Measurements from ENCODE around the gene TMEM63C.

The TMEM63C gene

GRCh38 chr14:77214216-77214615, 32.6 kb downstream of the TMEM63C start:
- no peak overlapping the region for H3K4me3 ChIP-seq (ENCODE audit: low read depth, low read length)
- DNase-seq (ENCODE audit: low read depth) = no peak

DNA sequence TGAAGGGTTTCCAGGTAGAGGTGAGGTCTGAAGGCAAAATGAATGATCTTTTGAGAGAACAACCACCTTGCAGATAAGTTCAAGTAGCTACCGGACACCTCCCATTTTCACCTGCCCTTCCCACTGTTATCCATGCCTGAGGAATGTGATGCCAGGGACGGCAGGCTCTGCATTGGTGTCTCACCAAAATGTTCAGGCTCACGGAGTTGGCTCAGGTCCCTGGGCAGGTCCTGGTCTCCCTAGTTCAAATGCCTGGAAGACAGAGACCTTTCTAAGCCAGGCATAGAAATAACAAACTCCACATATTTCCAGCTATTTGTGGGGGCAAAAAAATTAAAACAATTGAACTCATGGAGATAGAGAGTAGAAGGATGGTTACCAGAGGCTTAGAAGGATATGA, 36.0 kb downstream of the TMEM63C start:
- no peak overlapping the region for H3K4me3 ChIP-seq (ENCODE audit: low read depth, low read length)
- DNase-seq (ENCODE audit: low read depth) = no peak

DNA sequence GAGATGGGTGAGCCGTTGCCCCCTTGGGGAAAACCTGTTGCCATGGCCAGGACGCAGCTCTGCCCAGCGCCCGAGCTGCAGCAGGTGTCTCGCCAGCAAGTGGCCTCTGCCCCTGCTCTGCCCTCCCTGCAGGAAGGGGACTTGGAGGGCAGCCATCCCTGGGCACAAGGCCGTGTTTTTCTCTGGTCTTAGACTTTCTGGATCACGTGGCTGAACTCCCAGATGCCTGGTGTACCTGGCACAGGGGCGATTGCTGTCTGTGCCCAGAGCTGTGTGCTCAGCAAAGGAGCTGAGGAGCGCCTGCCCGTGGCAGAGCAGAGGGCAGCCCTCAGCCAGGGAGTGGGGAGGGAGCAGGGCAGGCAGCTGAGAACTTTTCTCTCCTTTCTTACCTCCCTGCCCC, 38.0 kb downstream of the TMEM63C start:
- H3K4me3 ChIP-seq (ENCODE audit: low read depth, low read length) = no peak overlapping the region
- no peak for DNase-seq (ENCODE audit: low read depth)

- no peak for DNase-seq (ENCODE audit: low read depth)
- H3K4me3 ChIP-seq (ENCODE audit: low read depth, low read length) = no peak overlapping the region
Observed at GRCh38 chr14:77220246-77221017, 38.8 kb downstream of the TMEM63C start.

GRCh38 chr14:77221241-77221871, 39.8 kb downstream of the TMEM63C start:
- no peak for DNase-seq (ENCODE audit: low read depth)
- no peak overlapping the region for H3K4me3 ChIP-seq (ENCODE audit: low read depth, low read length)

- no peak for DNase-seq (ENCODE audit: low read depth)
- H3K4me3 ChIP-seq (ENCODE audit: low read depth, low read length) = no peak overlapping the region
Observed at GRCh38 chr14:77222546-77223225, 41.1 kb downstream of the TMEM63C start.

DNA sequence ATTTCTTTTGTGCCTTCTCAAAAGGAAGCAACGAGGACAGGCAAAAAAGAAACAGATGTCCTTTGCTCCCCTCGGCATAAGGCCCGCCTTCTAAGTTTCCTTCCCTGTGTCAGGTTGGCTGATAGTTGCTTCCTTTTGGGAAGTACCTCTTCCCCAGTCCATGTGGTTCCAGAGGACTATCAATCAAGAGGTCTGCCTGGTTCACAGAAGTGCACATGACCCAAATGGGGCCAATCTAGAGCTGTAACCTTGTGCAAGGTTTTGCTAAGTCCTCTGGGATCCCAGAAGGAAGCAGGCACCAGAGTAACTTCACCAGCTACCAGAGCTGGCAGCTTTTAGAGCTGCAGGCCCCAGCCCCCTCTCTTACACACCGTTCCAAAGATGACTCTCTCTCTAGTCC, 42.6 kb downstream of the TMEM63C start:
- no peak for DNase-seq (ENCODE audit: low read depth)
- no peak overlapping the region for H3K4me3 ChIP-seq (ENCODE audit: low read depth, low read length)

DNA sequence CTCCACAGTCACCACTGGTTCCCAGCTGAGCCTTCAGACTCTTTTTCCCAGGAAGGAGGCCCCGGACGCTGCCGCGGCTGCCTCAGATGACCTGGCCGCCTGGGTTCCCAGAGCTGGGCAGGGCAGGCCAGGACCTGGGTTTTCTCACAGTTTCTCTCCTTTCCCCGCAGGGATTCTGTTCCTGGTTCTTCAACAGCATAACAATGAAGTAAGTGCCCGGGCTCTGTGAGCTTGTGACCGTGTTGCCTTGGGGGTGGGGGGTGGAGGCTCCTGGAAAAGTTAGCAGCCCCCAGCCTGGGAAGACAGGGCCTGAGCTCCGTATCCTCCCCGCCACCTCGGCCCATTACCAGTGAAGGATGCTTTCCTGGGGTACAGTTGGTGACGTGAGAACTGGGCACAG, 43.7 kb downstream of the TMEM63C start:
- H3K4me3 ChIP-seq (ENCODE audit: low read depth, low read length) = no peak overlapping the region
- DNase-seq (ENCODE audit: low read depth) = no peak

DNA sequence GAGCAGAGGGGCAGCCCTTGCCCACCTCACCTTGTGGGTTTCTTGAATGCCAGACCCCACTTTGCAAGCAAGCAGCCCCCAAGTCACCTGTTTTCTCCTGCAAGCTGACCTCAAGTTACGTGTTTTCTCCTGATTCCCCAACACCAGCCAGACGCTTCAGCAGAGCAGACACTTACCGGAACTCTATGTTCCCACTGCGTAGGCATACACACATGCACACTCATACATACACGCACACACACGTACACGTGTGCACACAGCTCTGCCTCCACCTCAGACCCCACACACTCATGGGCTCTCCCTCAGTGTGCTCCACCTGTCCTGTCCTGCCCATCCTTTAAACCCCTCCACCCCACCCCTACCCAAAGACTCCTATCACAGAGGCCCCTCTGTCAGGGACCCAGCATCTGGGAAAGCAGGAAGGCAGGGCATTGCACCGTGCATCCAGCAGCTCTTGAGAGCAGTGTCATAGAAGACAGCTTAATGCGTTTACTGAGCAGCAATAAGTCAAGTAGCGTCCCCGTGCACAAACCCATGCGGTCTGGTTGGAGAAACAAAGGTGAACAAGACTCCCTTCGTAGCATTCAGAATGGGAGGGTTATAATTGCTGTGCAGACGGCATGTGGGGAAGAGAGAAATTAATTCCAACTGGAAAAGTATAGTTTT, 44.4 kb downstream of the TMEM63C start:
- no peak overlapping the region for H3K4me3 ChIP-seq (ENCODE audit: low read depth, low read length)
- no peak for DNase-seq (ENCODE audit: low read depth)

- DNase-seq (ENCODE audit: low read depth) = no peak
- H3K4me3 ChIP-seq (ENCODE audit: low read depth, low read length) = no peak overlapping the region
Observed at GRCh38 chr14:77228056-77228455, 46.5 kb downstream of the TMEM63C start.

DNA sequence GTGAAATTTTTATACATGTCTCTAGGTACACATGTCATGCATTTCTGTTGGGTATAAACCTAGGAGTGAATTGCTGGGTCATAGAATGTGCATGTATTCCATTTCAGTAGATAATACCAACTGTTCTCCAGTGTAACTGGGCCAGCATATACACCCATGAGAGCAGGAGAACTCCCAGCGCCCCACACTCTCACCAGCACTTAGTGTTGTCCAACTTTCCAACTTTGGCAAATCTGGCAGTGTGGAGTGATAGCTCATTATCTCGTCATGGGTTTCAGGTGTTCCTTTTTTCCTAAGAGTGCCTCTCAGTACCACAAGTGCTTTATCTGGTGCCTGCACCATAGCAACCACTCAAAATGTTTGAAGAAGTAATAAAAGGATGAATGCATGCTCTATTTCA, 49.3 kb downstream of the TMEM63C start:
- H3K4me3 ChIP-seq (ENCODE audit: low read depth, low read length) = no peak overlapping the region
- no peak for DNase-seq (ENCODE audit: low read depth)

DNA sequence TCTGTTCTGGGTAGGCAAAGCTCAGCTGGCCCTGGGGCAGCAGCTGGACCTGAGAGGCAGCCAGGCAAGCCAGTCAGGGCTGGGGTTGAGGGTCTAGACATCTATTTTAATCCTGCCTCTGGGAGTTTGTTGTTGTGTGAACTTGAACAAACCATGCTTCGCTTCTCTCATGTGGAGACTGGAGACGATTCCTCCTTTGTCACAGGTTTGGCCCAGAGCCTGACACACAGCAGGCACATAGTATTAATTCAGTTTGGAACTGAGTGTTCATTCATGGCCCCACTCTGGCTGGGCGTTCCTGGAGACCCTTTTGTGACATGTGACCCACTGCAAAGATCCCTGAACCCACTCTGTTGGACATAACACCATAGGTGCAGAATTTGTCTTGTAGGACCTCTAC, 50.1 kb downstream of the TMEM63C start:
- no peak for DNase-seq (ENCODE audit: low read depth)
- no peak overlapping the region for H3K4me3 ChIP-seq (ENCODE audit: low read depth, low read length)

GRCh38 chr14:77236814-77237213, 55.2 kb downstream of the TMEM63C start:
- DNase-seq (ENCODE audit: low read depth) = no peak
- H3K4me3 ChIP-seq (ENCODE audit: low read depth, low read length) = no peak overlapping the region

- no peak overlapping the region for H3K4me3 ChIP-seq (ENCODE audit: low read depth, low read length)
- no peak for DNase-seq (ENCODE audit: low read depth)
Observed at GRCh38 chr14:77238356-77238755, 56.8 kb downstream of the TMEM63C start.

DNA sequence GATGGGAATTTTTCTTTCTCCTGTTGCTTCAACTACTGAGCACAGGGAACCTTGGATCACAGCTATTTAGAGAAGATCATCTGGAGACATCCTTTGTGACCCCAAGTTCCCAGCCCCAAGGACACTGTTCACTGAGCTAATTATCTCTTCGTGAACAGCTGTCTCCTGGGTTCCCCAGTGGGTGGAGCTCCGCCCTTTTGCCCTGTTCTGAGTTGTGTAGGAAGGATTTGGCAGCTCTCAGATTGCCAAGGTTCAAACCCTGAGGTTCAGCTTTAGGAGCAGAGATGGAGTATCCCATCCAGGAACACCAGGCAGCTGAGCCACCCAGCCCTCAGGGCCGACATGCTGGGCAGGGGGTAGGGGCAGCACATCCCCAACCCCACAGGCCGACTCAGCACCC, 57.4 kb downstream of the TMEM63C start:
- DNase-seq (ENCODE audit: low read depth) = no peak
- H3K4me3 ChIP-seq (ENCODE audit: low read depth, low read length) = no peak overlapping the region

DNA sequence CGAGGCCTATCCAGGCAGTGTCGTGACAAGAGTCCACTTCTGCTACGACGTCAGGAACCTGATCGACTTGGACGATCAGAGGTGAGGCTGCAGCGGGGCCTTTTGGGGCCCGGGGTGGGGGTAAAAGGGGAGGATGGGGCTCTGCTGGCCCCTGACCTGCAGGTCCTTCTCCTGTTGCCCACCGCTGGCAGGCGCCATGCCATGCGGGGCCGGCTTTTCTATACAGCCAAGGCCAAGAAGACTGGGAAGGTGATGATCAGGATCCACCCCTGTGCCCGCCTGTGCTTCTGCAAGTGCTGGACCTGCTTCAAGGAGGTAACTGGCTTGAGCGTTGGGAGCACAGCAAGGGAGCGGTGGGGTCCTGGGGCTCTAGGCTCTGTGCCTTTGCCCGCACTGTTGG, 57.8 kb downstream of the TMEM63C start:
- no peak for DNase-seq (ENCODE audit: low read depth)
- H3K4me3 ChIP-seq (ENCODE audit: low read depth, low read length) = no peak overlapping the region

DNA sequence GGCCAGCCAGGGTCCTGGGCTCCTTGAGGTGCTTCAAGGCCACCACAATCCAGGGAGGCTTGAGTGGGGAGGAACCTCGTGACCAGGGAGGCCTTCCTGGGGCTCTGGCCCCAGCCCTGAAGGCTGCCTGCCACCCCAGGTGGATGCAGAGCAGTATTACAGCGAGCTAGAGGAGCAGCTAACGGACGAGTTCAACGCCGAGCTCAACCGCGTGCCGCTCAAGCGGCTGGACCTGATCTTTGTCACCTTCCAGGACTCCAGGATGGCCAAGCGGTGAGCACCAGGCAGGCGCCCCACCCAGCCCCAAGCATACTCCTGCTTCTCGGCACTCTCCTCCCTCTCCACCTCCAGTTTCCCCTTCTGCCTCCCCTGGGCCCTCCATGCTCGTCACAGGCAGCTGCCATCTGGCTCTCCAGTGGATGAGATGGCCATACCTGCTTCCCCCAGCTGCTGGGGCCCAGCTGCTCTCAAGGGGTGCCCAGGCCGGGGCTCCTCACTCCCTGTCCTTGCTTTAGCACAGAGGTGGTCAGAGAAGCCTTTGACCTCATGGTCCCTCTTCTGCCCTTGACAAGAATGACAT, 58.8 kb downstream of the TMEM63C start:
- no peak overlapping the region for H3K4me3 ChIP-seq (ENCODE audit: low read depth, low read length)
- DNase-seq (ENCODE audit: low read depth) = no peak

GRCh38 chr14:77241955-77242354, 60.4 kb downstream of the TMEM63C start:
- DNase-seq (ENCODE audit: low read depth) = no peak
- no peak overlapping the region for H3K4me3 ChIP-seq (ENCODE audit: low read depth, low read length)

- no peak for DNase-seq (ENCODE audit: low read depth)
- H3K4me3 ChIP-seq (ENCODE audit: low read depth, low read length) = no peak overlapping the region
Observed at GRCh38 chr14:77242752-77243151, 61.2 kb downstream of the TMEM63C start.

DNA sequence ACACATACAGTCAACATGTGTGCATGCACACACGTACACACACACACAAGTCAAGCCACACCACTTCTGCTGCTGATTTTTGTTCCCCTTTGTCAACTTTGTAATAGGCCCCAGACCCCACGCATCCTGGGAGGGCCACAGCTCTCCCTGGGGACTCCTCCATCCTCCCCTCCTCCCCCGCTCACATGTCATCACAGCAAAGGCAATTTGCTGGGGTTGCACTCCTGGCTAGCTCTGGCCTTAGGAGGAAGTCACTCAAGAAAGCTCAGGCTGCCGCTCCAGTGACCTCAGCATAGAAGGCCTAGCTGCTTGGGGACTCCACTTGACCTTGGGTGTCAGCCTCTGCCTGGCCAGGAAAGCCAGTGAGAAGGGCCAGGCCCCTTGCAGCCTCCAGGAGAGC, 62.3 kb downstream of the TMEM63C start:
- DNase-seq (ENCODE audit: low read depth) = no peak

More for the DNA sequence above, 62.3 kb downstream of the TMEM63C start:
- no peak overlapping the region for H3K4me3 ChIP-seq (ENCODE audit: low read depth, low read length)
